BLaER1 (cell line): Measurements from ENCODE around the gene WNK1.
A peak's percentile ranks its signal among the peaks of the same experiment; 100 is the strongest.

Experiments used
- H3K27ac ChIP-seq: shearing (Covaris generic); formaldehyde crosslinking; 2 replicates; pipeline ENCODE4 v1.8.1; 2022
- H3K27me3 ChIP-seq: shearing (Covaris generic); formaldehyde crosslinking; 2 replicates; pipeline ENCODE4 v1.8.1; 2022
- H3K36me3 ChIP-seq: shearing (Covaris generic); formaldehyde crosslinking; 2 replicates; pipeline ENCODE4 v1.8.1; 2022
- H3K4me1 ChIP-seq: shearing (Covaris generic); formaldehyde crosslinking; 2 replicates; pipeline ENCODE4 v1.8.1; 2022
- H3K4me2 ChIP-seq: shearing (Covaris generic); formaldehyde crosslinking; 2 replicates; pipeline ENCODE4 v1.8.1; 2022
- H3K4me3 ChIP-seq: shearing (Covaris generic); formaldehyde crosslinking; 2 replicates; pipeline ENCODE4 v1.8.1; 2022
- H3K9ac ChIP-seq: shearing (Covaris generic); formaldehyde crosslinking; 2 replicates; pipeline ENCODE4 v1.8.1; 2022
- H3K9me3 ChIP-seq: shearing (Covaris generic); formaldehyde crosslinking; 2 replicates; pipeline ENCODE4 v1.8.1; 2022
- H4K20me1 ChIP-seq: shearing (Covaris generic); formaldehyde crosslinking; 2 replicates; pipeline ENCODE4 v1.8.1; 2022
- Cebpa-rat ChIP-seq: shearing (Covaris generic); IDR thresholded peaks from 2 replicates; pipeline ENCODE4 v1.8.1; 2022

Gene WNK1

DNA sequence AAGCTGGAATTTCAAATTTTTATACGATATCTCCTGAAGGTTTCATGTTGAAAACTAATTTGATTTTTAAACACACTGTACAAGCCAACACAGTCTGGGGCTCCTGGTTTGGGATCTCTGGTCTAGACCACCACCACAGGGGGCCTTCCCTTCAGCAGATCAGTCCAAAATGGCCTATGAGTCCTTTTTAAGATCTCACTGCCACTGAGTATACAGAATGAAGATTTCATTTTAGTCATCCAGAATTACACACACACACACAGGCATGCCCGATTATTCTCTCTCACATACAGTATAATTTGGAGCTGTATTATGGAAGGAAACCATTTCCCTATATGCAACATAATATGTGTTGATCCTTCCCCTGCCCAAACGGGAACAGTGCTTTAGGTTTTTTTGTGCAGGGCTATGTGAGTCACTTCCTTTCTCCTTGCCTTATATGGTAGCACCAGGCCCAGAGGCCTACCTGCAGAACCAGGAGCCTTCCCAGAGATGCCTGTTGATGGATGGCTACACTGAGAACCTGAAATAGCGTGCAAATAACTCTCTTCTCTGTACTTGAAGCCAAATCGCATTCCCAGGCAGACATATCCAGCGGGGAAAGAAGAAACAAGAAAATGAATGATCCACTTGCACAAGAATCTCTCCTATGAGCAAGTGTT, 28.1 kb upstream of the WNK1 start:
- H3K4me2 ChIP-seq = no peak overlapping the region
- TF ChIP-seq Cebpa-rat = no peak
- no peak overlapping the region for H3K27ac ChIP-seq
- H3K9ac ChIP-seq = no peak overlapping the region
- H3K4me3 ChIP-seq = no peak overlapping the region
- H3K36me3 ChIP-seq = no peaks in the 10 kb centered on the region
- H4K20me1 ChIP-seq = no peaks in the 10 kb centered on the region
- peaks cover 19% of the 10 kb centered on the region for H3K4me1 ChIP-seq
- no peaks in the 10 kb centered on the region for H3K27me3 ChIP-seq
- 0 out of 2 replicates have a peak, but pooled peaks cover 3% of the 10 kb centered on the region for H3K9me3 ChIP-seq

GRCh38 chr12:725076-725475, 27.3 kb upstream of the WNK1 start:
- Histone ChIP-seq H3K36me3 (no peaks in the 10 kb centered on the region), H3K4me3 (no peak overlapping the region), H3K4me2 (no peak overlapping the region), H3K4me1 (peaks cover 23% of the 10 kb centered on the region), H3K9ac (no peak overlapping the region), H3K9me3 (peaks cover 4% of the 10 kb centered on the region; the same call in 1 of the 2 replicates), H3K27ac (no peak overlapping the region), H3K27me3 (no peaks in the 10 kb centered on the region), H4K20me1 (no peaks in the 10 kb centered on the region)
- no peak for TF ChIP-seq Cebpa-rat

GRCh38 chr12:726281-727140, 25.9 kb upstream of the WNK1 start:
- no peak for TF ChIP-seq Cebpa-rat
- Histone ChIP-seq H3K27ac (no peak overlapping the region), H3K4me1 (peaks cover 23% of the 10 kb centered on the region), H3K36me3 (no peaks in the 10 kb centered on the region), H4K20me1 (no peaks in the 10 kb centered on the region), H3K9ac (no peak overlapping the region), H3K4me2 (no peak overlapping the region), H3K4me3 (no peak overlapping the region), H3K27me3 (no peaks in the 10 kb centered on the region), H3K9me3 (peaks cover 14% of the 10 kb centered on the region)

DNA sequence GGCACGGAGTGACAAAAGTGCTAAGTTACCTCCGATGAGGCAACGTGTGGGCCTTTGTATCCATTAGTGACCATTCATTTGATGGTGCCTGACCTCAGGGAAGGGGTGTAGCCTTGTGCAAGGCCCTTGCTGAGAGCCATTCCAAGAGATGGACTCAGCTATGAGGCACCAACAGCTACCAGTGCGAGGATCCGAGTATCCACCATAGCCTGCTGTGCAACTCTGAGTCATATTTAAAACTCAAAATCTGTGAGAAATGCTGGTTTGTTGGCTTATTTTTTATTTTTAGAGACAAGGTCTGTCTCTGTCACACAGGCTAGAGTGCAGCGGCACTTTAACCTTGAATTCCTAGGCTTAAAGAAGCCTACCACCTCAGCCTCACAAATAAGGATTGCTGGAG, 25.1 kb upstream of the WNK1 start:
- Histone ChIP-seq H3K4me3 (no peak overlapping the region), H3K4me2 (no peak overlapping the region), H4K20me1 (no peaks in the 10 kb centered on the region), H3K9me3 (peaks cover 16% of the 10 kb centered on the region), H3K4me1 (peaks cover 23% of the 10 kb centered on the region), H3K27ac (no peak overlapping the region), H3K9ac (no peak overlapping the region), H3K36me3 (no peaks in the 10 kb centered on the region), H3K27me3 (no peaks in the 10 kb centered on the region)
- TF ChIP-seq Cebpa-rat = no peak

DNA sequence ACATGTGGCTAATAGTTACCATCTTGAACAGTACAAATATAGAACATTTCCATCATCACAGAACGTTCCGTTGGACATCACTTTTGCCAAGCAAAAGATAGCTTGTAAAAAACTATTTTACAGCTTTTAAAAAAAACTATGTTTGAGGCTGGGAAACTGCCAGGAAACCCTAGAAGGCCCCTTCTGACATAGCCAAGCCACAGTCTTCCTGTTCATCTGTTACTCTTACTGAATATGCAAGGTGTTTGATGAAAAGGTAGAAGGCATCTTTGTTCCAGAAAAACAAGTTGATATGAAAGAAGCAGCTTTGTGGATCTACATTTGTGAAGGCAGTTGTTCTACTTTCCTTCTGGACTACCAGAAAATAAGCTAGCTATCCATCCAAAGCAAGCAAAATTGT, 23.6 kb upstream of the WNK1 start:
- Histone ChIP-seq H3K4me1 (peaks cover 23% of the 10 kb centered on the region), H4K20me1 (no peaks in the 10 kb centered on the region), H3K9ac (no peak overlapping the region), H3K27ac (no peak overlapping the region), H3K4me3 (no peak overlapping the region), H3K4me2 (peak overlapping the region; percentile 48), H3K27me3 (no peaks in the 10 kb centered on the region), H3K36me3 (no peaks in the 10 kb centered on the region), H3K9me3 (peaks cover 16% of the 10 kb centered on the region)
- TF ChIP-seq Cebpa-rat = no peak

GRCh38 chr12:729221-729620, 23.2 kb upstream of the WNK1 start:
- H3K4me3 ChIP-seq = no peak overlapping the region
- no peaks in the 10 kb centered on the region for H3K36me3 ChIP-seq
- H3K4me2 ChIP-seq = peak overlapping the region; percentile 48
- H3K4me1 ChIP-seq = peaks cover 23% of the 10 kb centered on the region
- TF ChIP-seq Cebpa-rat = no peak
- no peak overlapping the region for H3K9ac ChIP-seq
- peaks cover 19% of the 10 kb centered on the region for H3K9me3 ChIP-seq
- no peaks in the 10 kb centered on the region for H4K20me1 ChIP-seq
- H3K27me3 ChIP-seq = no peaks in the 10 kb centered on the region
- no peak overlapping the region for H3K27ac ChIP-seq

DNA sequence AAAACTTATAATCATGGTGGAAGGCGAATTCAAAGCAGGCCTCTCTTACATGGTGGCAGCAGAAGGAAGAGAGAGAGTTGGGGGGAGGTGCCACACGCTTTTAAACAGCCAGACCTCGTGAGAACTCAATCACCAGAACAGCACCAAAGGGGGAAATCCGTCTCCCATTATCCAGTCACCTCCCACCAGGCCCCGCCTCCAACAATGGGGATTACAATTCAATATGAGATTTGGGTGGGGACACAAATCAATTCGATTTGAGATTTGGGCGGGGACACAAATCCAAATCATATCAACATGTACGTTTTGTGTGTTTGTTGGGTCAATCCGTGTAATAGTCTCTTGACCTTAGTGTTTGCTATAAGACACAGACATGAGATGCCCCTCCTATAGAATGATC, 21.8 kb upstream of the WNK1 start:
- no peak overlapping the region for H3K4me2 ChIP-seq
- H4K20me1 ChIP-seq = no peaks in the 10 kb centered on the region
- no peak overlapping the region for H3K4me3 ChIP-seq
- H3K36me3 ChIP-seq = no peaks in the 10 kb centered on the region
- peaks cover 23% of the 10 kb centered on the region for H3K4me1 ChIP-seq
- H3K9ac ChIP-seq = no peak overlapping the region
- no peak for TF ChIP-seq Cebpa-rat
- H3K27me3 ChIP-seq = no peaks in the 10 kb centered on the region
- H3K9me3 ChIP-seq = peaks cover 25% of the 10 kb centered on the region
- no peak overlapping the region for H3K27ac ChIP-seq

DNA sequence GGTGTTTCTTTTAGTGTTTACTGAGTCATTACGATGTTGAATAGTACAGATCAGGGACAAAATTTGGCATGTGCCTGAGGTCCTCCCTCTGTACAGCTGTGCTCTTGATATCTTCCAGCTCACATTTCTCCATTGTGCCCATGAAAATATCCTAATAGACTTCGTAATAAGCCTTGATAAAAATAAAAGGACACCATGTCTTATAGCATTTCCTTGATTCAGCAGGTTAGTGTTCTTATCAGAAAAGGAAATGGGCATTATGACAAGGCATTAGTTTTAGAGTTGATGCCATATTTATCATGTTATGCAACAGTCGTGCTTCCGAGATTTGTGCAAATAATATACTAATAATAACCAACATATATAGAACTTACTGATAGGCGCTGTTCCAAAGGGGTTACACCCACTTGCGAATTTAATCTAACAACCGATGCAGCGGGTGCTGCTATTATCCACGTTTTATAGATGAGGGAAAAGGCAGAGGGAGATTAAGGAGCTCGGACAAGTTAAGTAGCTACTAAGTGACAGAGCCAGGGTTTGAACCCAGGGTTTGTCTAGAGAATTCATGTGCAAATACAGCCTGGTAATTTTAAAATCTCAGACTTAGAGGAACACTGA, 15.1 kb upstream of the WNK1 start:
- H3K9ac ChIP-seq = no peak overlapping the region
- H3K9me3 ChIP-seq = peaks cover 9% of the 10 kb centered on the region; the same call in 1 of the 2 replicates
- no peaks in the 10 kb centered on the region for H4K20me1 ChIP-seq
- no peak for TF ChIP-seq Cebpa-rat
- H3K4me2 ChIP-seq = no peak overlapping the region
- no peak overlapping the region for H3K4me3 ChIP-seq
- H3K27me3 ChIP-seq = no peaks in the 10 kb centered on the region
- H3K27ac ChIP-seq = no peak overlapping the region
- no peaks in the 10 kb centered on the region for H3K36me3 ChIP-seq
- no peaks in the 10 kb centered on the region for H3K4me1 ChIP-seq

- Histone ChIP-seq H3K4me1 (no peaks in the 10 kb centered on the region), H3K36me3 (no peaks in the 10 kb centered on the region), H4K20me1 (no peaks in the 10 kb centered on the region), H3K4me2 (no peak overlapping the region), H3K27me3 (no peaks in the 10 kb centered on the region), H3K9ac (no peak overlapping the region), H3K4me3 (no peak overlapping the region), H3K27ac (no peak overlapping the region), H3K9me3 (peaks cover 9% of the 10 kb centered on the region; the same call in 1 of the 2 replicates)
- TF ChIP-seq Cebpa-rat = no peak
Observed at GRCh38 chr12:738712-739111, 13.7 kb upstream of the WNK1 start.

DNA sequence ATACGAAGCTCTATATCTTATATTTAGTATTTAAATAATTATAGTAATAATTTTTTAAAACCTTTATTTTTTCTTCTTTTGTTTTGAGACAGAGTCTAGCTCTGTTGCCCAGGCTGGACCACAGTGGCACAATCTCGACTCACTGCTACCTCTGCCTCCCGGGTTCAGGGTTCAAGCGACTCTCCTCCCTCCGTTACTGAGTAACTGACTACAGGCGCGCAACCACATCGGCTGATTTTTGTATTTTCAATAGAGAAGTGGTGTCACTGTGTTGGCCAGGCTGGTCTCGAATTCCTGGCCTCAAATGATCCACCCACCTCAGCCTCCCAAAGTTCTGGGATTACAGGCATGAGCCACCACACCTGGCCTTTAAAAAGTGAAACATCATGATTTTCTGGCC, 13.0 kb upstream of the WNK1 start:
- H3K36me3 ChIP-seq = no peaks in the 10 kb centered on the region
- no peak overlapping the region for H3K4me2 ChIP-seq
- H3K9ac ChIP-seq = no peak overlapping the region
- no peak overlapping the region for H3K4me3 ChIP-seq
- peaks cover 5% of the 10 kb centered on the region; the same call in 1 of the 2 replicates for H3K9me3 ChIP-seq
- no peaks in the 10 kb centered on the region for H3K4me1 ChIP-seq
- H3K27ac ChIP-seq = no peak overlapping the region
- TF ChIP-seq Cebpa-rat = no peak
- no peaks in the 10 kb centered on the region for H3K27me3 ChIP-seq
- H4K20me1 ChIP-seq = no peaks in the 10 kb centered on the region
